ENCODE data around the gene ANXA2R. TPM values are rescaled to one million over a fixed set of nuclear protein-coding genes. Genes with fewer than 3 reads are reported as not detected.

ANXA2R gene
- total RNA-seq, 2 experiments from 2014 or later = 29.5 to 32.0 TPM

GRCh38 chr5:43019614-43020398, 20.3 kb downstream of the ANXA2R start:
- H3K27ac Mint-ChIP-seq = peak overlapping the region; percentile 100
- CTCF ChIA-PET = interaction anchor here (0.7 to 6.3 kb wide), 23 partner anchors 9 to 297 kb away, joined by 3 to 70 read pairs (median 6); partner anchors contain the start of genes ANXA2R and HMGCS1
- peaks cover 11% of the 10 kb centered on the region for H3K36me3 Mint-ChIP-seq (ENCODE audit: low read depth)
- peak; percentile 94 for DNase-seq
- peaks cover 2% of the 10 kb centered on the region for H3K9me3 Mint-ChIP-seq
- H3K4me3 Mint-ChIP-seq = peak overlapping the region; percentile 99
- no peaks in the 10 kb centered on the region for H3K27me3 Mint-ChIP-seq
- H3K4me1 Mint-ChIP-seq = peaks cover 39% of the 10 kb centered on the region
- POLR2A ChIA-PET = interaction anchor here (0.5 to 5.5 kb wide), 16 partner anchors 8 to 1134 kb away, joined by 3 to 108 read pairs (median 4); partner anchors contain the start of genes ANXA2R, RIMOC1 and ZNF131

- DNase-seq = no peak
- peaks cover 13% of the 10 kb centered on the region for H3K36me3 Mint-ChIP-seq (ENCODE audit: low read depth)
- peak overlapping the region; percentile 100 for H3K27ac Mint-ChIP-seq
- no peaks in the 10 kb centered on the region for H3K27me3 Mint-ChIP-seq
- H3K4me3 Mint-ChIP-seq = peak overlapping the region; percentile 99
- H3K9me3 Mint-ChIP-seq = peaks cover 2% of the 10 kb centered on the region
- POLR2A ChIA-PET = interaction anchor here (0.7 to 5.5 kb wide), 7 partner anchors 11 to 1115 kb away, joined by 3 to 108 read pairs (median 25); partner anchors contain the start of genes ANXA2R and RIMOC1
- CTCF ChIA-PET = interaction anchor here (0.7 to 6.3 kb wide), 19 partner anchors 10 to 297 kb away, joined by 3 to 70 read pairs (median 10); partner anchors contain the start of gene ANXA2R
- H3K4me1 Mint-ChIP-seq = peaks cover 43% of the 10 kb centered on the region
Measured at GRCh38 chr5:43019291-43019613, 20.9 kb downstream of the ANXA2R start.

- ChIA-PET POLR2A (interaction anchor here (0.6 to 5.5 kb wide), 8 partner anchors 8 to 320 kb away, joined by 3 to 108 read pairs (median 6); partner anchors contain the start of genes ANXA2R and ZNF131), CTCF (interaction anchor here (0.6 to 6.3 kb wide), 10 partner anchors 9 to 106 kb away, joined by 3 to 70 read pairs (median 5); partner anchors contain the start of gene ANXA2R)
- Mint-ChIP-seq H3K4me3 (peak overlapping the region; percentile 99), H3K9me3 (no peaks in the 10 kb centered on the region), H3K36me3 (ENCODE audit: low read depth) (peaks cover 14% of the 10 kb centered on the region), H3K27me3 (no peaks in the 10 kb centered on the region), H3K27ac (peak overlapping the region; percentile 100), H3K4me1 (peaks cover 46% of the 10 kb centered on the region)
- peak; percentile 46 for DNase-seq
Measured at GRCh38 chr5:43017428-43017815, 22.7 kb downstream of the ANXA2R start.

GRCh38 chr5:43016217-43016779, 23.8 kb downstream of the ANXA2R start:
- Mint-ChIP-seq H3K27ac (peak overlapping the region; percentile 100), H3K36me3 (ENCODE audit: low read depth) (peaks cover 17% of the 10 kb centered on the region), H3K4me1 (peaks cover 49% of the 10 kb centered on the region), H3K27me3 (no peaks in the 10 kb centered on the region), H3K9me3 (no peaks in the 10 kb centered on the region), H3K4me3 (peak overlapping the region; percentile 99)
- POLR2A ChIA-PET = interaction anchor here (1.0 to 5.5 kb wide), 4 partner anchors 7 to 49 kb away, joined by 3 to 108 read pairs (median 16); partner anchors contain the start of gene ANXA2R
- CTCF ChIA-PET = interaction anchor here (0.7 to 6.3 kb wide), 7 partner anchors 8 to 49 kb away, joined by 3 to 70 read pairs (median 8); partner anchors contain the start of gene ANXA2R
- no peak for DNase-seq

- CTCF ChIA-PET = interaction anchor here (1.6 kb wide), 1 partner anchor 27 kb away, joined by 7 read pairs; no protein-coding TSS in a partner anchor
- H3K27me3 Mint-ChIP-seq = no peaks in the 10 kb centered on the region
- POLR2A ChIA-PET = no interaction called here
- no peak overlapping the region for H3K4me3 Mint-ChIP-seq
- H3K4me1 Mint-ChIP-seq = peaks cover 60% of the 10 kb centered on the region
- H3K27ac Mint-ChIP-seq = no peak overlapping the region
- DNase-seq = no peak
- no peaks in the 10 kb centered on the region for H3K9me3 Mint-ChIP-seq
- H3K36me3 Mint-ChIP-seq (ENCODE audit: low read depth) = peaks cover 17% of the 10 kb centered on the region
Measured at GRCh38 chr5:43014522-43014921, 25.6 kb downstream of the ANXA2R start.

- no peaks in the 10 kb centered on the region for H3K9me3 Mint-ChIP-seq
- peak overlapping the region; percentile 80 for H3K4me3 Mint-ChIP-seq
- ChIA-PET POLR2A (no interaction called here), CTCF (interaction anchor here (1.0 to 5.1 kb wide), 2 partner anchors 9 to 17 kb away, joined by 3 to 52 read pairs; no protein-coding TSS in a partner anchor)
- H3K27ac Mint-ChIP-seq = peak overlapping the region; percentile 97
- H3K4me1 Mint-ChIP-seq = peaks cover 61% of the 10 kb centered on the region
- no peaks in the 10 kb centered on the region for H3K27me3 Mint-ChIP-seq
- DNase-seq = no peak
- H3K36me3 Mint-ChIP-seq (ENCODE audit: low read depth) = peaks cover 17% of the 10 kb centered on the region
Measured at GRCh38 chr5:43010935-43011315, 29.2 kb downstream of the ANXA2R start.

- Mint-ChIP-seq H3K4me3 (peak overlapping the region; percentile 80), H3K4me1 (peaks cover 44% of the 10 kb centered on the region), H3K36me3 (ENCODE audit: low read depth) (peaks cover 9% of the 10 kb centered on the region), H3K27me3 (no peaks in the 10 kb centered on the region), H3K9me3 (no peaks in the 10 kb centered on the region), H3K27ac (peak overlapping the region; percentile 97)
- DNase-seq = peak; percentile 90
- POLR2A ChIA-PET = interaction anchor here (0.6 to 3.4 kb wide), 9 partner anchors 8 to 90 kb away, joined by 3 to 67 read pairs (median 6); no protein-coding TSS in a partner anchor
- CTCF ChIA-PET = interaction anchor here (1.0 to 5.3 kb wide), 12 partner anchors 9 to 305 kb away, joined by 3 to 52 read pairs (median 5); partner anchors contain the start of gene HMGCS1
Measured at GRCh38 chr5:43008363-43009153, 31.6 kb downstream of the ANXA2R start.

- peaks cover 44% of the 10 kb centered on the region for H3K4me1 Mint-ChIP-seq
- peak; percentile 92 for DNase-seq
- peak overlapping the region; percentile 97 for H3K27ac Mint-ChIP-seq
- peaks cover 7% of the 10 kb centered on the region for H3K36me3 Mint-ChIP-seq (ENCODE audit: low read depth)
- no peaks in the 10 kb centered on the region for H3K27me3 Mint-ChIP-seq
- ChIA-PET CTCF (interaction anchor here (0.9 to 5.3 kb wide), 11 partner anchors 9 to 306 kb away, joined by 3 to 52 read pairs (median 5); partner anchors contain the start of gene HMGCS1), POLR2A (interaction anchor here (0.6 to 3.4 kb wide), 9 partner anchors 9 to 57 kb away, joined by 3 to 67 read pairs (median 8); no protein-coding TSS in a partner anchor)
- H3K4me3 Mint-ChIP-seq = peak overlapping the region; percentile 80
- H3K9me3 Mint-ChIP-seq = no peaks in the 10 kb centered on the region
Measured at GRCh38 chr5:43007911-43008362, 32.2 kb downstream of the ANXA2R start.

- POLR2A ChIA-PET = interaction anchor here (0.6 to 3.4 kb wide), 7 partner anchors 10 to 58 kb away, joined by 3 to 67 read pairs (median 12); no protein-coding TSS in a partner anchor
Measured at GRCh38 chr5:43007246-43007910, 32.7 kb downstream of the ANXA2R start.

GRCh38 chr5:43006424-43007202, 33.5 kb downstream of the ANXA2R start:
- H3K4me3 Mint-ChIP-seq = peak overlapping the region; percentile 80
- DNase-seq = no peak
- H3K27ac Mint-ChIP-seq = peak overlapping the region; percentile 97
- H3K9me3 Mint-ChIP-seq = no peaks in the 10 kb centered on the region
- H3K27me3 Mint-ChIP-seq = no peaks in the 10 kb centered on the region
- ChIA-PET CTCF (interaction anchor here (1.3 to 5.3 kb wide), 5 partner anchors 9 to 35 kb away, joined by 4 to 52 read pairs (median 5); no protein-coding TSS in a partner anchor), POLR2A (interaction anchor here (0.6 to 3.4 kb wide), 4 partner anchors 11 to 13 kb away, joined by 3 to 67 read pairs (median 8); no protein-coding TSS in a partner anchor)
- H3K4me1 Mint-ChIP-seq = peaks cover 39% of the 10 kb centered on the region
- H3K36me3 Mint-ChIP-seq (ENCODE audit: low read depth) = peaks cover 5% of the 10 kb centered on the region

More at GRCh38 chr5:43007246-43007910, 32.7 kb downstream of the ANXA2R start:
- H3K4me1 Mint-ChIP-seq = peaks cover 43% of the 10 kb centered on the region
- DNase-seq = peak; percentile 78
- peaks cover 7% of the 10 kb centered on the region for H3K36me3 Mint-ChIP-seq (ENCODE audit: low read depth)
- peak overlapping the region; percentile 97 for H3K27ac Mint-ChIP-seq
- CTCF ChIA-PET = interaction anchor here (0.9 to 5.3 kb wide), 9 partner anchors 8 to 98 kb away, joined by 3 to 52 read pairs (median 7); no protein-coding TSS in a partner anchor
- H3K27me3 Mint-ChIP-seq = no peaks in the 10 kb centered on the region
- H3K9me3 Mint-ChIP-seq = no peaks in the 10 kb centered on the region
- peak overlapping the region; percentile 80 for H3K4me3 Mint-ChIP-seq
